DMS153 (cell line): ENCODE results near the gene PCDH9.

ENCODE experiments used
- DNase-seq: peaks from one replicate; lab custom pipeline; 2025; lab: John Stamatoyannopoulos, UW

The PCDH9 gene

GRCh38 chr13:66842766-66843165 lies 387.4 kb downstream of the PCDH9 start:
- peak; percentile 23 for DNase-seq

- DNase-seq, result no peak
These were observed 389.5 kb downstream of the PCDH9 start for GRCh38 chr13:66840621-66841020.

GRCh38 chr13:66837246-66837645 lies 392.9 kb downstream of the PCDH9 start:
- no peak for DNase-seq

- peak; percentile 83 for DNase-seq
These were observed 395.0 kb downstream of the PCDH9 start for GRCh38 chr13:66835040-66835628.

- peak; percentile 4 for DNase-seq
These were observed 399.0 kb downstream of the PCDH9 start for GRCh38 chr13:66830940-66831716.

- no peak for DNase-seq
These were observed 400.3 kb downstream of the PCDH9 start for GRCh38 chr13:66829803-66830202.

- DNase-seq, result no peak
These were observed 403.7 kb downstream of the PCDH9 start for GRCh38 chr13:66826398-66826797.

GRCh38 chr13:66821551-66821950 lies 408.6 kb downstream of the PCDH9 start:
- DNase-seq, result no peak

- no peak for DNase-seq
These were observed 418.7 kb downstream of the PCDH9 start for GRCh38 chr13:66811455-66811854.

- peak; percentile 81 for DNase-seq
These were observed 420.7 kb downstream of the PCDH9 start for GRCh38 chr13:66809485-66809884.

GRCh38 chr13:66807251-66807650 lies 422.9 kb downstream of the PCDH9 start:
- DNase-seq, result no peak

- no peak for DNase-seq
These were observed 424.5 kb downstream of the PCDH9 start for GRCh38 chr13:66805657-66806056.

- no peak for DNase-seq
These were observed 426.2 kb downstream of the PCDH9 start for GRCh38 chr13:66803808-66804456.

GRCh38 chr13:66803013-66803807 lies 426.9 kb downstream of the PCDH9 start:
- no peak for DNase-seq

GRCh38 chr13:66795636-66796035 lies 434.5 kb downstream of the PCDH9 start:
- DNase-seq, result peak; percentile 62

GRCh38 chr13:66794340-66795031 lies 435.6 kb downstream of the PCDH9 start:
- no peak for DNase-seq

GRCh38 chr13:66790861-66791260 lies 439.3 kb downstream of the PCDH9 start:
- no peak for DNase-seq

- DNase-seq, result no peak
These were observed 448.9 kb downstream of the PCDH9 start for GRCh38 chr13:66781241-66781640.

- no peak for DNase-seq
These were observed 449.3 kb downstream of the PCDH9 start for GRCh38 chr13:66780814-66781213.

GRCh38 chr13:66778461-66778860 lies 451.7 kb downstream of the PCDH9 start:
- DNase-seq, result no peak

- DNase-seq, result no peak
These were observed 454.9 kb downstream of the PCDH9 start for GRCh38 chr13:66775196-66775595.

- no peak for DNase-seq
These were observed 456.1 kb downstream of the PCDH9 start for GRCh38 chr13:66774046-66774445.
